ENCODE measurements around the gene CYP27B1. TPM values are rescaled to one million over a fixed set of nuclear protein-coding genes. Genes with fewer than 3 reads are reported as not detected.
"Not testable (repeated sequence)": the region's sequence is repeated elsewhere in the genome, so short reads cannot be mapped to it uniquely, and the experiment has no call there.

CYP27B1 gene
- total RNA-seq, 4 donors from 2014 or later: 0.27 to 0.57 (median 0.31) TPM; not detected in 1

- peaks cover 0 to 42% of the 10 kb centered on the region in 2 donors for H3K36me3 ChIP-seq
- no peak overlapping the region for H3K4me3 ChIP-seq
- ATAC-seq: no peak
- no peaks in the 10 kb centered on the region for H3K9me3 ChIP-seq
- peaks cover 0 to 28% (median 4%) of the 10 kb centered on the region in 3 donors for H3K4me1 ChIP-seq
- peaks cover 32% of the 10 kb centered on the region for H3K27me3 ChIP-seq
- no peak overlapping the region for H3K27ac ChIP-seq
- TF ChIP-seq CTCF (IDR thresholded peaks at IDR 0.05): no peak
- TF ChIP-seq POLR2A (IDR thresholded peaks at IDR 0.05): no peak
- no peak for TF ChIP-seq EP300 (IDR thresholded peaks at IDR 0.05)
- 19 to 60% methylated on average over 2 to 10 of the region's 11 CpGs for WGBS, 2 donors (ENCODE audit: low coverage in 1 of 2)
These were observed 43.9 kb downstream of the CYP27B1 start for GRCh38 chr12:57722716-57723629.

DNA sequence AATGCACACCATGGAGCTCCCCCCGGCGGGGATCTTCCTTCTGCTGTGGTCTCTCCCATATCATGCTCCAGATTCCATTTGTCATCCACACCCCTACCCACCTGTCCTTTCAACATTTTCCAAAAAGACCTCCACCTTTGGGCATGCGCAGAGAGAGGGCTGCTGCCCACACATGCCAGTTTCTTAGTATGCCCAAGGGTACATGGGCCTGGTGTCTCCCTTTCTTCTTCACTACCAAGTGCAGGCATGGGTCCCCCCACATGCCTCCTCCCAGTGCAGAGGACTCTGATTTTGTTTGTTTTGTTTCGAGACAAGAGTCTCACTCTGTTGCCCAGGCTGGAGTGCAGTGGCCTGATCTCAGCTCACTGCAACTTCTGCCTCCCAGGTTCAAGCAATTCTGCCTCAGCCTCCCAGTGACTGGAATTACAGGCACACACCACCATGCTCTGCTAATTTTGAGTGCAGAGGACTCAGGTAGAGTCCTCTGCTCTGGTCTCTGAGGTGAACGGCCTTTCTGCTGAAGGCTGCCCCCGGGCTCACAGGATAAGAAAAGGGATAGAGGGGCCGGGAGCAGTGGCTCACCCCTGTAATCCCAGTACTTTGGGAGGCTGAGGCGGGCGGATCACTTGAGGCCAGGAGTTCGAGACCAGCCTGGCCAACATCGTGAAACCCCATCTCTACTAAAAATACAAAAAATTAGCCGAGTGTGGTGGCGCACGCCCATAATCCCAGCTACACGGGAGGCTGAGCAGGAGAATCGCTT lies 44.9 kb downstream of the CYP27B1 start:
- 79% methylated on average over 5 of the region's 16 CpGs; no CpG with 5 or more reads in 1 of the 2 donors for WGBS, 2 donors (ENCODE audit: low coverage in 1 of 2)
- peaks cover 0 to 19% (median 4%) of the 10 kb centered on the region in 3 donors for H3K4me1 ChIP-seq
- H3K9me3 ChIP-seq, H3K4me3 ChIP-seq, ATAC-seq, H3K27ac ChIP-seq: not testable (repeated sequence)
- H3K27me3 ChIP-seq: peaks cover 23% of the 10 kb centered on the region
- peaks cover 0 to 52% of the 10 kb centered on the region in 2 donors for H3K36me3 ChIP-seq

- no peak for TF ChIP-seq POLR2A (IDR thresholded peaks at IDR 0.05)
- no peak for TF ChIP-seq CTCF (IDR thresholded peaks at IDR 0.05)
- H3K9me3 ChIP-seq: no peaks in the 10 kb centered on the region
- no peak for ATAC-seq
- H3K4me3 ChIP-seq: no peak overlapping the region
- H3K36me3 ChIP-seq: peaks cover 0 to 63% of the 10 kb centered on the region in 2 donors
- H3K4me1 ChIP-seq: peaks cover 0 to 7% (median 2%) of the 10 kb centered on the region in 3 donors
- H3K27ac ChIP-seq: no peak overlapping the region
- H3K27me3 ChIP-seq: peaks cover 12% of the 10 kb centered on the region
- 80 to 83% methylated on average over 1 to 3 of the region's 11 CpGs for WGBS, 2 donors (ENCODE audit: low coverage in 1 of 2)
These were observed 46.0 kb downstream of the CYP27B1 start for GRCh38 chr12:57720606-57721595.

GRCh38 chr12:57719777-57720605 lies 46.9 kb downstream of the CYP27B1 start:
- Histone ChIP-seq H3K4me3 (no peak overlapping the region), H3K27me3 (peaks cover 3% of the 10 kb centered on the region), H3K27ac (no peak overlapping the region), H3K4me1 (no peaks in the 10 kb centered on the region), H3K36me3 (peaks cover 0 to 72% of the 10 kb centered on the region in 2 donors), H3K9me3 (no peaks in the 10 kb centered on the region)
- ATAC-seq: no peak
- 85 to 100% methylated on average over 2 to 5 of the region's 20 CpGs for WGBS, 2 donors (ENCODE audit: low coverage in 1 of 2)
- TF ChIP-seq CTCF (IDR thresholded peaks at IDR 0.05) (no peak), POLR2AphosphoS5 (IDR thresholded peaks at IDR 0.05) (no peak), EP300 (IDR thresholded peaks at IDR 0.05) (no peak), POLR2A (IDR thresholded peaks at IDR 0.05) (no peak)

Measured in gastroesophageal sphincter (tissue), 4 donors.